ENCODE measurements around the gene CABP1. TPM values are rescaled to one million over a fixed set of nuclear protein-coding genes. Genes with fewer than 3 reads are reported as not detected.
"Not testable (repeated sequence)": the region's sequence is repeated elsewhere in the genome, so short reads cannot be mapped to it uniquely, and the experiment has no call there.

CABP1 gene
- total RNA-seq, 1 donor from 2014 or later, result 0.83 TPM

GRCh38 chr12:120614848-120615247 lies 25.6 kb upstream of the CABP1 start:
- H3K27ac Mint-ChIP-seq (ENCODE audit: unreplicated experiment), result no peak overlapping the region
- DNase-seq, result no peak
- peaks cover 3% of the 10 kb centered on the region for H3K9me3 Mint-ChIP-seq (ENCODE audit: unreplicated experiment)
- H3K27me3 Mint-ChIP-seq (ENCODE audit: unreplicated experiment), result peaks cover 4% of the 10 kb centered on the region
- H3K4me3 Mint-ChIP-seq (ENCODE audit: unreplicated experiment), result no peak overlapping the region
- H3K4me1 Mint-ChIP-seq (ENCODE audit: low read depth, unreplicated experiment), result no peaks in the 10 kb centered on the region
- no peak for TF ChIP-seq CTCF (IDR thresholded peaks at IDR 0.05; ENCODE audit: partially characterized antibody, unreplicated experiment)
- no peaks in the 10 kb centered on the region for H3K36me3 Mint-ChIP-seq (ENCODE audit: unreplicated experiment)

DNA sequence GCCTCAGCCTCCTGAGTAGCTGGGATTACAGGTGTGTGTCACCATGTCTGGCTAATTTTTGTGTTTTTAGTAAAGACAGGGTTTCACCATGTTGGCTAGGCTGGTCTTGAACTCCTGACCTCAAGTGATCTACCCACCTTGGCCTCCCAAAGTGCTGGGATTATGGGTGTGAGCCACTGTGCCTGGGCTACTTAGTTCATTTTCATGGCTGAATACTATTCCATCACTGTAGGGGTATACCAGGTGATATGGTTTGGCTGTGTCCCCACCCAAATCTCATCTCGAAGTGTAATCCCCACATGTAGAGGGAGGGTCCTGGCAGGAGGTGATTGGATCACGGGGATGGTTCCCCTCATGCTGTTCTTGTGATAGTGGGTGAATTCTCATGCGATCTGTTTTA lies 23.2 kb upstream of the CABP1 start:
- H3K27ac Mint-ChIP-seq (ENCODE audit: unreplicated experiment); DNase-seq; H3K36me3 Mint-ChIP-seq (ENCODE audit: unreplicated experiment); H3K27me3 Mint-ChIP-seq (ENCODE audit: unreplicated experiment); H3K9me3 Mint-ChIP-seq (ENCODE audit: unreplicated experiment); H3K4me1 Mint-ChIP-seq (ENCODE audit: low read depth, unreplicated experiment); H3K4me3 Mint-ChIP-seq (ENCODE audit: unreplicated experiment): not testable (repeated sequence)

GRCh38 chr12:120617767-120618166 lies 22.7 kb upstream of the CABP1 start:
- not testable (repeated sequence) for H3K4me1 Mint-ChIP-seq (ENCODE audit: low read depth, unreplicated experiment); H3K4me3 Mint-ChIP-seq (ENCODE audit: unreplicated experiment); DNase-seq; H3K27me3 Mint-ChIP-seq (ENCODE audit: unreplicated experiment); H3K27ac Mint-ChIP-seq (ENCODE audit: unreplicated experiment); H3K36me3 Mint-ChIP-seq (ENCODE audit: unreplicated experiment); H3K9me3 Mint-ChIP-seq (ENCODE audit: unreplicated experiment)

DNA sequence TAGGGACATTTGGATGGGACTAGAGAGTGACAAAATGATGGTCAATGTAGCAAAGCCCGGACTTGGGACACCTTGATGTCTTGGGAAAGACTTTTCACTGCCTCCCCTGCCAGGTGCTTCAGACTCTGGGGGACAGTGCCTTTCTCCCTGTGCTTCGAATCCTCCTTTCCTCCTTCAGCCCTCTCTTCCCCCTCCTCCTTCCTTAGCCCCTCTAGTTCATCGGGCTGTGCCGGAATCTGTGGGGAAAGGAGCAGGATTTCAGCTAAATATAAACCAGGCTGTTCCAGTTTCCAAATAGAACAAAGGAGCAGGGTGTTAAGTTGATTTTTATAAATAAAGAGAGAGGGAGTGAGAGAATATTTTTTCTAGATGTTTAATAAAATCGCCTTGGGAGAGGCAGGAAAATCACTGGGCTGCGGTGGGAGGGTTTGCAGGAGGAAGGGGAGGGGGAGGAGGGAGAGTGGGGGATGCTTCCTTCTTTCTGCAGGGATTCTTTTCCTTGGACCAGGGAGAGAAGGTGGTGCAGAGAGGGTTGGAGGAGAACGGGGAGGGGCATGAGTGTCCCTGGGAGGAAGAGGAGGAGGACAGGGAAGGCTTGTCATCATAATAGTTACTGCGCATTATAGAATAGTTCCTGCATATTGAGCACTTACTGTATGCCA lies 21.3 kb upstream of the CABP1 start:
- no peaks in the 10 kb centered on the region for H3K36me3 Mint-ChIP-seq (ENCODE audit: unreplicated experiment)
- no peak for TF ChIP-seq CTCF (IDR thresholded peaks at IDR 0.05; ENCODE audit: partially characterized antibody, unreplicated experiment)
- H3K4me3 Mint-ChIP-seq (ENCODE audit: unreplicated experiment), result no peak overlapping the region
- no peaks in the 10 kb centered on the region for H3K4me1 Mint-ChIP-seq (ENCODE audit: low read depth, unreplicated experiment)
- DNase-seq, result no peak
- no peaks in the 10 kb centered on the region for H3K27me3 Mint-ChIP-seq (ENCODE audit: unreplicated experiment)
- H3K9me3 Mint-ChIP-seq (ENCODE audit: unreplicated experiment), result peaks cover 3% of the 10 kb centered on the region
- no peak overlapping the region for H3K27ac Mint-ChIP-seq (ENCODE audit: unreplicated experiment)

- DNase-seq, result no peak
- no peak for TF ChIP-seq CTCF (IDR thresholded peaks at IDR 0.05; ENCODE audit: partially characterized antibody, unreplicated experiment)
- H3K4me1 Mint-ChIP-seq (ENCODE audit: low read depth, unreplicated experiment), result no peaks in the 10 kb centered on the region
- H3K4me3 Mint-ChIP-seq (ENCODE audit: unreplicated experiment), result no peak overlapping the region
- H3K9me3 Mint-ChIP-seq (ENCODE audit: unreplicated experiment), result peaks cover 3% of the 10 kb centered on the region
- no peak overlapping the region for H3K27ac Mint-ChIP-seq (ENCODE audit: unreplicated experiment)
- no peaks in the 10 kb centered on the region for H3K27me3 Mint-ChIP-seq (ENCODE audit: unreplicated experiment)
- no peaks in the 10 kb centered on the region for H3K36me3 Mint-ChIP-seq (ENCODE audit: unreplicated experiment)
Observed at GRCh38 chr12:120620624-120621023, 19.8 kb upstream of the CABP1 start.

DNA sequence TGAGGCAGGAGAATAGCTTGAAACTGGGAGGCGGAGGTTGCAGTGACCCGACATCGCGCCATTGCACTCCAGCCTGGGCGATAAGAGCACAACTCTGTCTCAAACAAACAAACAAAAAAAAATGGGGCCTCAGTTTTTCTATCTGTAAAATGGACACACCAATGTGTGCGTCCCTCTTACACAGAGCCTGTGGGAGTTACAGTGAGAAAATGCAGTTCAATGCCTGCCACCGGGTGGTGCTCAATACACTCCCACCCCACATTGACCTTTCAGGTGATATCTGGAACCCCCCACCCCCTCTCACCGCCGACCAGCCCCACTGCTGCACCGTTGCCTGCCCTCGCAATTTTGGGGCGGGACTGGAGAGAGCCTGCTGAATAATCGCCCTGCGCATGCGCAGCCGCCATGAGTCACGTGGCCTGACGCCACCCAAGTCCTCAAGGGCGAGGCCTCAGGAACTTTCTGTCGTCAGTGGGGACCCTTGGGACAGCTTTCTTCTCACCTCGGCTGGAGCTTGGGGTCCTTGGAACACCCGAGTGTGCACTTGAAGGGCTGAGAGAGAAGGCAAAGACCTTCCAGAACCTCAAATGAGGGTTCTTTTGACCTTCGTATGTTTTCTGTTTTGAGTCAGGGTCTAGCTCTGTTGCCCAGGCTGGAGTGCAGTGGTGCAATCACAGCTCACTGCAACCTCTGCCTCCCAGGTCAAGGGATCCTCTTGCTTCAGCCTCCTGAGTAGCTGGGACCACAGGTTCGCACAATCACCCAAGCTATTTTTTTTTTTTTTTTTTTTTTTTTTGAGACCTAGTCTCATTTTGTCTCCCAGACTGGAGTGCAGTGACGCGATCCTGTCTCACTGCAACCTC lies 14.6 kb upstream of the CABP1 start:
- no peak overlapping the region for H3K27ac Mint-ChIP-seq (ENCODE audit: unreplicated experiment)
- no peak for DNase-seq

More for the DNA sequence above, 14.6 kb upstream of the CABP1 start:
- no peak for TF ChIP-seq CTCF (IDR thresholded peaks at IDR 0.05; ENCODE audit: partially characterized antibody, unreplicated experiment)
- Mint-ChIP-seq H3K9me3 (ENCODE audit: unreplicated experiment) (peaks cover 7% of the 10 kb centered on the region), H3K36me3 (ENCODE audit: unreplicated experiment) (no peaks in the 10 kb centered on the region), H3K4me1 (ENCODE audit: low read depth, unreplicated experiment) (peaks cover 21% of the 10 kb centered on the region), H3K27me3 (ENCODE audit: unreplicated experiment) (peaks cover 5% of the 10 kb centered on the region), H3K4me3 (ENCODE audit: unreplicated experiment) (no peak overlapping the region)
